Stimulated activated naive CD8-positive, alpha-beta T cell treated with anti-CD3 and anti-CD28 coated beads, Interleukin-15, amount 100 ng/mL, for 72 hours (primary cell): Measurements from ENCODE around the gene PIBF1.

Experiments used
- ATAC-seq: fragments of 150-1000 bp; cut with Tn5 transposase; 2 replicates; pipeline ENCODE4 v1.10.0; 2021; ENCODE audit warnings: mild to moderate bottlenecking, moderate library complexity
- DNase-seq, 2 donors: peaks; one replicate each; pipeline ENCODE4 v3.0.0; 2021 to 2022
- H3K27ac Mint-ChIP-seq, 2 donors: one replicate each; pipeline ENCODE4 v1.8.0; 2022; ENCODE audit warnings: mild to moderate bottlenecking in 2 of 2, mixed read lengths in 2 of 2, moderate library complexity in 2 of 2
- H3K27me3 Mint-ChIP-seq: one replicate; pipeline ENCODE4 v1.8.0; 2022; ENCODE audit warnings: mixed read lengths
- H3K4me1 Mint-ChIP-seq: one replicate; pipeline ENCODE4 v1.8.0; 2022; ENCODE audit warnings: mild to moderate bottlenecking, mixed read lengths
- H3K4me3 Mint-ChIP-seq, 2 donors: one replicate each; pipeline ENCODE4 v1.8.0; 2022; ENCODE audit warnings: mild to moderate bottlenecking in 2 of 2, mixed read lengths in 2 of 2, moderate library complexity in 1 of 2
- H3K9me3 Mint-ChIP-seq, 2 donors: one replicate each; pipeline ENCODE4 v1.8.0; 2022; ENCODE audit warnings: mixed read lengths in 2 of 2

Gene PIBF1

DNA sequence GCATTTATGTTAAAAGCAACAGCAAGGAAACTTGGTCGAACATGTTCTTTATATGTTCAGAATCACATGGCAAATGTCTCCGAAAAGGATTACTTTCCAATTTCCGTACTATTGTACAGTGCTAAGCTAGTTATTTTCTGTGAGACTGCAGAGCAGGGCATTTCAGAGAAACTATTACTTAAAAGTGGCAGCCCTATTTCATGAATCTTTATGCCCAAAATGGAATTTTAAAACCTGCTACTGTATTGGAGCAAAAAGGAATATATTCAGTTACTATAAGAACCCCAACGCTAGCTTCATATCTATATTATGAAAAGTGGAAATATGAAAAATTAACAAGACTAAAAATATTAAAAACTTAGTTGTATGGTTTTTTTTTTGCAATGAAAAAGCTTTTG is 274.6 kb downstream of the PIBF1 start:
- Mint-ChIP-seq H3K27ac (no peak overlapping the region), H3K27me3 (peaks cover 42% of the 10 kb centered on the region), H3K4me1 (peaks cover 27% of the 10 kb centered on the region), H3K9me3 (no peaks in the 10 kb centered on the region), H3K4me3 (no peak overlapping the region)
- ATAC-seq = no peak
- no peak for DNase-seq

- H3K4me3 Mint-ChIP-seq = no peak overlapping the region
- peaks cover 51% of the 10 kb centered on the region for H3K27me3 Mint-ChIP-seq
- DNase-seq (no peak), ATAC-seq (no peak)
- H3K4me1 Mint-ChIP-seq = peaks cover 27% of the 10 kb centered on the region
- H3K9me3 Mint-ChIP-seq = no peaks in the 10 kb centered on the region
- H3K27ac Mint-ChIP-seq = no peak overlapping the region
Measured at GRCh38 chr13:73057284-73058063, 275.5 kb downstream of the PIBF1 start.

GRCh38 chr13:73058064-73058313 is 276.1 kb downstream of the PIBF1 start:
- no peak overlapping the region for H3K27ac Mint-ChIP-seq

GRCh38 chr13:73058432-73058735 is 276.5 kb downstream of the PIBF1 start:
- peaks cover 53% of the 10 kb centered on the region for H3K27me3 Mint-ChIP-seq
- H3K9me3 Mint-ChIP-seq = no peaks in the 10 kb centered on the region
- H3K4me1 Mint-ChIP-seq = peaks cover 27% of the 10 kb centered on the region
- ATAC-seq (peak; percentile 24), DNase-seq (no peak)
- H3K4me3 Mint-ChIP-seq = peak overlapping the region; percentile 84 to 98
- H3K27ac Mint-ChIP-seq = peak overlapping the region in 1 of 2 donors; percentile 23

More at GRCh38 chr13:73058064-73058313, 276.1 kb downstream of the PIBF1 start:
- Mint-ChIP-seq H3K9me3 (no peaks in the 10 kb centered on the region), H3K4me3 (peak overlapping the region; percentile 84 to 98), H3K4me1 (peaks cover 27% of the 10 kb centered on the region), H3K27me3 (peaks cover 53% of the 10 kb centered on the region)
- ATAC-seq (no peak), DNase-seq (no peak)

DNA sequence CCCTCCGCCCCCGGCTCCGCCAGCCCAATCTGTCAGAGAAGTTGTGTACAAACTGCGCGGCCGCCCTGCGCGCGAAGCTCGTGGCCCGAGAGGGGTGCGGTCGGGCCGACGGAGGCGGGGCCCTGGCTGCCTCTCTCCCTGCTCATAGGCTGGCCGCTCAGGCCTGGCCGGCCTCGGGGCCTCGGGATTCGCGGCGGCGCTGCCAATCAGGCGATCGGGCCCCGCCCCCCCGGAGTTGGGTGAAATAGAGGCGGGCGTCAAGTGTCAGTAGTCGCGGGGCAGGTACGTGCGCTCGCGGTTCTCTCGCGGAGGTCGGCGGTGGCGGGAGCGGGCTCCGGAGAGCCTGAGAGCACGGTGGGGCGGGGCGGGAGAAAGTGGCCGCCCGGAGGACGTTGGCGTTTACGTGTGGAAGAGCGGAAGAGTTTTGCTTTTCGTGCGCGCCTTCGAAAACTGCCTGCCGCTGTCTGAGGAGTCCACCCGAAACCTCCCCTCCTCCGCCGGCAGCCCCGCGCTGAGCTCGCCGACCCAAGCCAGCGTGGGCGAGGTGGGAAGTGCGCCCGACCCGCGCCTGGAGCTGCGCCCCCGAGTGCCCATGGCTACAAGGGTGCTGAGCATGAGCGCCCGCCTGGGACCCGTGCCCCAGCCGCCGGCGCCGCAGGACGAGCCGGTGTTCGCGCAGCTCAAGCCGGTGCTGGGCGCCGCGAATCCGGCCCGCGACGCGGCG is 277.0 kb downstream of the PIBF1 start, which contains the start of gene KLF5:
Gene KLF5 (plus strand): TSS at position 270 of the 724 bp plus-strand sequence. CDS start 323 bp downstream, at position 593.
- DNase-seq = peak; percentile 95
- peak; percentile 98 for ATAC-seq
- Mint-ChIP-seq H3K4me1 (peaks cover 27% of the 10 kb centered on the region), H3K4me3 (peak within 1 kb of the TSS; percentile 84 to 98), H3K9me3 (no peaks in the 10 kb centered on the region), H3K27me3 (peaks cover 53% of the 10 kb centered on the region), H3K27ac (peak within 1 kb of the TSS; percentile 23 to 28)

GRCh38 chr13:73059460-73060250 is 277.7 kb downstream of the PIBF1 start:
- Mint-ChIP-seq H3K27ac (peak overlapping the region in 1 of 2 donors; percentile 74), H3K27me3 (peaks cover 53% of the 10 kb centered on the region), H3K4me3 (peak overlapping the region; percentile 80 to 84), H3K9me3 (no peaks in the 10 kb centered on the region), H3K4me1 (peaks cover 27% of the 10 kb centered on the region)
- DNase-seq (peak; percentile 5 to 39), ATAC-seq (peak; percentile 51)

DNA sequence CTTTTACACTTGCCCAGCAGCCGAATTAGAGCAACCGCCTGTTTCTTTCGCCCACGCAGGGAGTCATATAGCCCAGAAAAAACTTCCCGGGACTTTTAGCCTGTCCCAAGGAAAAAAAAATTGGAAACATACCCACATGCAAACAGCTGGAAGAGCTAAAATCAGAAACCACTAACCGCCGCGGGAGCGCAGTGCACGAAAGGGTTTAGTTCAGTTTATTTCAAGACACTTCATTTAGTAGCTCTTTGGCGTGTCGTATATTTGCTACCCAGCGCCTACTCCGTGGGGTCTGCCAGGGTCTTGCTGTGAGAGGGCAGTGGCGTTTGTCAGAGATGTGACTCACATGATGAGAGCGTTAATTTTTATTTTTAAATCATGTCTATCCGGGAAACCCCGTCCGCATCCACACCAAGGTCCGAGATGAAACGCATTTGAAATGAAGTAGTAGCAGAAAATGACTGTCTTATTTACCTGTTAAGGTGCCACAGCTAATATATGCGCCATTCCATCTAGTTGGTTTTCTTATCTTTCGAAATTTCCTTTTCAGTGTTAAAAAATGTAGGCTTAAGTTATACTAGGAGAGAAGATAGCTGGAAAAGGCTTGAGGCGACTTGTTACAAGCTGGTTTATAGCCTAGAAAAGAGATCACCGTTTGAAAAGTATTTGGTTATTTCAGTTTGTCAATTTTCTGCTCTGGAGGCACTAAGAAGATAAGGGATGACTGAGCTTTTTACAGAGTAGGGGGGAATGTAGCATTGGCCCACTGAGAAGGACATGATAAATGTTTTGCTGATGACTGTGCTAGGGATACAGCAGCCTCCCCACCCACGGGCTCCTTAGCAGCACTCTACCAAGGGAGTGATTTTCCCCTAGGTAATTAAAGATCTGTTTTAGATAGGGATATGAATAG is 278.6 kb downstream of the PIBF1 start:
- Mint-ChIP-seq H3K4me1 (peaks cover 27% of the 10 kb centered on the region), H3K27ac (peak overlapping the region in 1 of 2 donors; percentile 74), H3K27me3 (peaks cover 53% of the 10 kb centered on the region), H3K4me3 (peak overlapping the region; percentile 72 to 80), H3K9me3 (no peaks in the 10 kb centered on the region)
- peak; percentile 2 to 10 for DNase-seq
- ATAC-seq = no peak

- ATAC-seq (no peak), DNase-seq (no peak)
- Mint-ChIP-seq H3K9me3 (no peaks in the 10 kb centered on the region), H3K4me1 (peaks cover 27% of the 10 kb centered on the region), H3K27me3 (peaks cover 45% of the 10 kb centered on the region), H3K27ac (no peak overlapping the region), H3K4me3 (no peak overlapping the region)
Measured at GRCh38 chr13:73061473-73061872, 279.5 kb downstream of the PIBF1 start.

DNA sequence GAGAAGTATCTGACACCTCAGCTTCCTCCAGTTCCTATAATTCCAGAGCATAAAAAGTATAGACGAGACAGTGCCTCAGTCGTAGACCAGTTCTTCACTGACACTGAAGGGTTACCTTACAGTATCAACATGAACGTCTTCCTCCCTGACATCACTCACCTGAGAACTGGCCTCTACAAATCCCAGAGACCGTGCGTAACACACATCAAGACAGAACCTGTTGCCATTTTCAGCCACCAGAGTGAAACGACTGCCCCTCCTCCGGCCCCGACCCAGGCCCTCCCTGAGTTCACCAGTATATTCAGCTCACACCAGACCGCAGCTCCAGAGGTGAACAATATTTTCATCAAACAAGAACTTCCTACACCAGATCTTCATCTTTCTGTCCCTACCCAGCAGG is 279.9 kb downstream of the PIBF1 start:
- ATAC-seq = no peak
- H3K4me1 Mint-ChIP-seq = peaks cover 27% of the 10 kb centered on the region
- DNase-seq = no peak
- no peak overlapping the region for H3K27ac Mint-ChIP-seq
- H3K27me3 Mint-ChIP-seq = peaks cover 43% of the 10 kb centered on the region
- H3K9me3 Mint-ChIP-seq = no peaks in the 10 kb centered on the region
- no peak overlapping the region for H3K4me3 Mint-ChIP-seq

DNA sequence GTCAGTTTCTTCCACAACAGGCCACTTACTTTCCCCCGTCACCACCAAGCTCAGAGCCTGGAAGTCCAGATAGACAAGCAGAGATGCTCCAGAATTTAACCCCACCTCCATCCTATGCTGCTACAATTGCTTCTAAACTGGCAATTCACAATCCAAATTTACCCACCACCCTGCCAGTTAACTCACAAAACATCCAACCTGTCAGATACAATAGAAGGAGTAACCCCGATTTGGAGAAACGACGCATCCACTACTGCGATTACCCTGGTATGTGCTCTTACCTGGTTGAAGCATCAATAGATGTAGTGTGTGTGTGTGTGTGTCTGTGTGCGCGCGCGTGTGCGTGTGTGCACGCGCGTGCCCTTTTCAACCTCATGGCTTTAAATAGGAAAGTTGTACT is 280.5 kb downstream of the PIBF1 start:
- Mint-ChIP-seq H3K27ac (no peak overlapping the region), H3K4me1 (peaks cover 27% of the 10 kb centered on the region), H3K9me3 (no peaks in the 10 kb centered on the region), H3K27me3 (peaks cover 43% of the 10 kb centered on the region), H3K4me3 (no peak overlapping the region)
- no peak for DNase-seq
- no peak for ATAC-seq

DNA sequence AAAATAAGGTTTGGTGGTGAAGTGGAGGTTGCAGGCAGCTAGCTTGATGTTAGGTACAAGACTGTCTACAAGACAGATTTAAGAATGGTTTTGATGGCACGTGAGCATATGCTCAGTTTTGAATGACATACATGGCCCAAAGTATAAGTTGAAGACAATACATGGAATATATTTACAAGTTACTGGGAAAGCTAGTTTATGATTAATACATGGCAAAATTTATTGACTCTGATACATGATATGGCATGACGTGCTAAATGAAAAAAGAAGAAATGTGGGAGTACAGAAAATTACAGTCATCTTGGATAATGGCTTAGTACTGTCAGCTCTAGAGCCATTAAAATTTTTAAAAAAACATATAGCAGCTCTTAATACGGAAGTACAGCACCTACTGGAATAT is 281.2 kb downstream of the PIBF1 start:
- no peak overlapping the region for H3K4me3 Mint-ChIP-seq
- DNase-seq (no peak), ATAC-seq (no peak)
- H3K4me1 Mint-ChIP-seq = peaks cover 24% of the 10 kb centered on the region
- H3K27me3 Mint-ChIP-seq = peaks cover 36% of the 10 kb centered on the region
- no peak overlapping the region for H3K27ac Mint-ChIP-seq
- no peaks in the 10 kb centered on the region for H3K9me3 Mint-ChIP-seq

GRCh38 chr13:73065036-73065435 is 283.1 kb downstream of the PIBF1 start:
- ATAC-seq (no peak), DNase-seq (no peak)
- Mint-ChIP-seq H3K9me3 (no peaks in the 10 kb centered on the region), H3K4me3 (no peak overlapping the region), H3K4me1 (peaks cover 14% of the 10 kb centered on the region), H3K27ac (no peak overlapping the region), H3K27me3 (peaks cover 25% of the 10 kb centered on the region)

- Mint-ChIP-seq H3K9me3 (no peaks in the 10 kb centered on the region), H3K4me3 (no peak overlapping the region), H3K27ac (no peak overlapping the region), H3K27me3 (peaks cover 18% of the 10 kb centered on the region), H3K4me1 (peaks cover 6% of the 10 kb centered on the region)
- DNase-seq (no peak), ATAC-seq (no peak)
Measured at GRCh38 chr13:73065665-73066340, 283.9 kb downstream of the PIBF1 start.
